HepG2 (cell line): ENCODE results near the gene ANXA2. TPM values are rescaled to one million over a fixed set of nuclear protein-coding genes. Genes with fewer than 3 reads are reported as not detected.

Experiments
- ATRX ChIP-seq: sonication (generic); formaldehyde crosslinking; IDR thresholded peaks from 2 replicates; pipeline ENCODE4 v1.4.0; 2020; ENCODE audit warnings: missing genetic modification reagents, borderline replicate concordance
- BCLAF1 ChIP-seq: fragments of 450-650 bp; IDR thresholded peaks from 2 replicates; pipeline ENCODE4 v1.6.1; 2017; ENCODE audit warnings: mild to moderate bottlenecking
- CBFB ChIP-seq: sonication (generic); formaldehyde crosslinking; IDR thresholded peaks from 2 replicates; pipeline ENCODE4 v1.4.0; 2020; ENCODE audit warnings: missing genetic modification reagents
- DRAP1 ChIP-seq: IDR thresholded peaks from 2 replicates; pipeline ENCODE4 v1.6.1; 2016; ENCODE audit warnings: missing genetic modification reagents, missing compliant biosample characterization
- FOSL2 ChIP-seq: sonication (generic); formaldehyde crosslinking; IDR thresholded peaks from 2 replicates; pipeline ENCODE4 v1.4.0; 2020; ENCODE audit warnings: missing genetic modification reagents
- GMEB1 ChIP-seq: sonication (generic); formaldehyde crosslinking; IDR thresholded peaks from 2 replicates; pipeline ENCODE4 v1.5.1; 2020; ENCODE audit warnings: missing genetic modification reagents, mild to moderate bottlenecking, borderline replicate concordance
- HBP1 ChIP-seq: IDR thresholded peaks from 2 replicates; pipeline ENCODE4 v1.6.1; 2016; ENCODE audit warnings: low read depth, control low read depth
- HDAC6 ChIP-seq: fragments of 200-600 bp; sonication (generic); IDR thresholded peaks from 2 replicates; pipeline ENCODE4 v1.7.0; 2017; ENCODE audit warnings: mild to moderate bottlenecking, antibody characterized with exemption, low read length, low read depth
- HMG20B ChIP-seq: conservative IDR thresholded peaks from 2 replicates; pipeline ENCODE4 v1.6.1; 2016; ENCODE audit warnings: missing genetic modification reagents, missing compliant biosample characterization
- RFX5 ChIP-seq: IDR thresholded peaks from 2 replicates; pipeline ENCODE4 v1.6.1; 2011; ENCODE audit warnings: low read depth, low read length, improper control_type of control experiment
- TBX2 ChIP-seq: sonication (generic); formaldehyde crosslinking; IDR thresholded peaks from 2 replicates; pipeline ENCODE4 v1.5.0; 2020; ENCODE audit warnings: missing genetic modification reagents, mild to moderate bottlenecking, borderline replicate concordance
- ZMAT3 ChIP-seq: sonication (generic); formaldehyde crosslinking; conservative IDR thresholded peaks from 2 replicates; pipeline ENCODE4 v1.7.0; 2021; ENCODE audit warnings: missing genetic modification reagents
- ZNF296 ChIP-seq: sonication (generic); formaldehyde crosslinking; conservative IDR thresholded peaks from 2 replicates; pipeline ENCODE4 v1.5.0; 2020; ENCODE audit warnings: mild to moderate bottlenecking, missing genetic modification reagents
- ZNF362 ChIP-seq: sonication (generic); formaldehyde crosslinking; IDR thresholded peaks from 2 replicates; pipeline ENCODE4 v1.4.0; 2020; ENCODE audit warnings: missing genetic modification reagents, mild to moderate bottlenecking, borderline replicate concordance
- ZSCAN12 ChIP-seq: sonication (generic); formaldehyde crosslinking; IDR thresholded peaks from 2 replicates; pipeline ENCODE4 v1.9.0; 2021; ENCODE audit warnings: mild to moderate bottlenecking, missing genetic modification reagents
- polyA plus RNA-seq, 8 experiments: library from polyadenylated mRNA; depleted of rRNA in 3 of 8; stranded (reverse) in 7 of 8; unstranded in 1 of 8; fragments of >200 nt; fragmentation: Illumina TruSeq in 4 of 8; extraction: Trizol in 4 of 8; gene quantifications; 2 replicates each; pipeline versions ENCODE4 v1.2.1 to v1.2.3, GENCODE V29; 2011 to 2016; ENCODE audit warnings: low read depth in 4 of 8, missing spikeins in 1 of 8, mixed read lengths in 1 of 8; ENCODE audit not compliant: insufficient read depth in 1 of 8
- total RNA-seq, 5 experiments: library from RNA; depleted of rRNA; stranded (reverse); fragments of >200 nt; fragmentation: Illumina TruSeq; extraction: Trizol; gene quantifications; 2 replicates each; pipeline ENCODE4 v1.2.3, GENCODE V29; 2016; ENCODE audit warnings: low read depth in 1 of 5
- TF ChIP-seq, protein P1 (sequence below): sonication (generic); formaldehyde crosslinking; IDR thresholded peaks from 2 replicates; pipeline ENCODE4 v1.4.0; 2020; ENCODE audit warnings: missing genetic modification reagents, borderline replicate concordance

The ANXA2 gene
- total and polyA plus RNA-seq, 2 of the 13 experiments (the other 11 are each of a cell fraction or from before 2014, with no cell fraction given), result 196 to 613 TPM

GRCh38 chr15:60390871-60391501, 6.8 kb downstream of the ANXA2 start (continued):
- TF ChIP-seq ZSCAN12 (CRISPR knock-in tag) (no peak), HBP1 (CRISPR knock-in tag) (no peak), ZNF296 (CRISPR knock-in tag) (no peak), CBFB (CRISPR knock-in tag) (no peak), ZMAT3 (CRISPR knock-in tag) (no peak), TBX2 (CRISPR knock-in tag) (peak; percentile 59), ZNF362 (CRISPR knock-in tag) (no peak), DRAP1 (CRISPR knock-in tag) (no peak), HDAC6 (no peak), BCLAF1 (no peak), ATRX (CRISPR knock-in tag) (no peak), GMEB1 (no peak), FOSL2 (CRISPR knock-in tag) (peak; percentile 85), HMG20B (CRISPR knock-in tag) (no peak), RFX5 (no peak)
- TF ChIP-seq, protein P1, sequence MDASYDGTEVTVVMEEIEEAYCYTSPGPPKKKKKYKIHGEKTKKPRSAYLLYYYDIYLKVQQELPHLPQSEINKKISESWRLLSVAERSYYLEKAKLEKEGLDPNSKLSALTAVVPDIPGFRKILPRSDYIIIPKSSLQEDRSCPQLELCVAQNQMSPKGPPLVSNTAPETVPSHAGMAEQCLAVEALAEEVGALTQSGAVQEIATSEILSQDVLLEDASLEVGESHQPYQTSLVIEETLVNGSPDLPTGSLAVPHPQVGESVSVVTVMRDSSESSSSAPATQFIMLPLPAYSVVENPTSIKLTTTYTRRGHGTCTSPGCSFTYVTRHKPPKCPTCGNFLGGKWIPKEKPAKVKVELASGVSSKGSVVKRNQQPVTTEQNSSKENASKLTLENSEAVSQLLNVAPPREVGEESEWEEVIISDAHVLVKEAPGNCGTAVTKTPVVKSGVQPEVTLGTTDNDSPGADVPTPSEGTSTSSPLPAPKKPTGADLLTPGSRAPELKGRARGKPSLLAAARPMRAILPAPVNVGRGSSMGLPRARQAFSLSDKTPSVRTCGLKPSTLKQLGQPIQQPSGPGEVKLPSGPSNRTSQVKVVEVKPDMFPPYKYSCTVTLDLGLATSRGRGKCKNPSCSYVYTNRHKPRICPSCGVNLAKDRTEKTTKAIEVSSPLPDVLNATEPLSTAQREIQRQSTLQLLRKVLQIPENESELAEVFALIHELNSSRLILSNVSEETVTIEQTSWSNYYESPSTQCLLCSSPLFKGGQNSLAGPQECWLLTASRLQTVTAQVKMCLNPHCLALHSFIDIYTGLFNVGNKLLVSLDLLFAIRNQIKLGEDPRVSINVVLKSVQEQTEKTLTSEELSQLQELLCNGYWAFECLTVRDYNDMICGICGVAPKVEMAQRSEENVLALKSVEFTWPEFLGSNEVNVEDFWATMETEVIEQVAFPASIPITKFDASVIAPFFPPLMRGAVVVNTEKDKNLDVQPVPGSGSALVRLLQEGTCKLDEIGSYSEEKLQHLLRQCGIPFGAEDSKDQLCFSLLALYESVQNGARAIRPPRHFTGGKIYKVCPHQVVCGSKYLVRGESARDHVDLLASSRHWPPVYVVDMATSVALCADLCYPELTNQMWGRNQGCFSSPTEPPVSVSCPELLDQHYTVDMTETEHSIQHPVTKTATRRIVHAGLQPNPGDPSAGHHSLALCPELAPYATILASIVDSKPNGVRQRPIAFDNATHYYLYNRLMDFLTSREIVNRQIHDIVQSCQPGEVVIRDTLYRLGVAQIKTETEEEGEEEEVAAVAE, result no peak
